Neural progenitor cell (in vitro differentiated cells): Measurements from ENCODE around the gene SSH3.

ENCODE experiments used
- CTCF ChIP-seq: fragments of 200-600 bp; sonication (generic); IDR thresholded peaks from 2 replicates; pipeline ENCODE4 v1.5.1; 2017; ENCODE audit warnings: antibody characterized with exemption, mild to moderate bottlenecking
- EZH2 ChIP-seq: fragments of 200-600 bp; sonication (generic); IDR thresholded peaks from 2 replicates; pipeline ENCODE4 v1.6.1; 2017; ENCODE audit warnings: antibody characterized with exemption, mild to moderate bottlenecking, moderate library complexity
- EZH2phosphoT487 ChIP-seq: fragments of 200-600 bp; sonication (generic); IDR thresholded peaks from 2 replicates; pipeline ENCODE4 v1.6.1; 2017; ENCODE audit warnings: antibody characterized with exemption

- no peak for TF ChIP-seq CTCF
- TF ChIP-seq EZH2 = no peak
- no peak for TF ChIP-seq EZH2phosphoT487
Observed at GRCh38 chr11:67355794-67356386, 52.6 kb downstream of the SSH3 start.
